ENCODE measurements around the gene MRTFA.

DNA sequence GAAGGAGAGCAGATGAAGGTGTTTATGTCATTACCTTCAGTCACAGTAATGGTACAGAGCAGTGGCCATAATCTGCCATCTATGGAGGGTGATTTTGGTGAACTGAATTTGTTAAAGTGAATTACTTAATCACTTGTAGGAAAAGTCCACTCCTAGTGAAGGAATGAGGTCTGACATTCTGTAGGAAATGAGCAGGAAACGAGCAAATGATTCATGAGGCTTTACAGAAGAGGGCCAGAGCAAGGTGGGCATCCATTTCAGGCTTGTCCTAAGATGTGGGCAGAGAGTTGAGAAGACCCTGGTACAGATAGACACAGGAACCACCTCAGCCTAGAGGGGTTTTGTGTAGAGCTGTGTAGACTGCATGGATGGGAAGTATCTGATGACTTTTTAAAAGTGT lies 272.1 kb downstream of the MRTFA start:
- TF ChIP-seq, protein P1, sequence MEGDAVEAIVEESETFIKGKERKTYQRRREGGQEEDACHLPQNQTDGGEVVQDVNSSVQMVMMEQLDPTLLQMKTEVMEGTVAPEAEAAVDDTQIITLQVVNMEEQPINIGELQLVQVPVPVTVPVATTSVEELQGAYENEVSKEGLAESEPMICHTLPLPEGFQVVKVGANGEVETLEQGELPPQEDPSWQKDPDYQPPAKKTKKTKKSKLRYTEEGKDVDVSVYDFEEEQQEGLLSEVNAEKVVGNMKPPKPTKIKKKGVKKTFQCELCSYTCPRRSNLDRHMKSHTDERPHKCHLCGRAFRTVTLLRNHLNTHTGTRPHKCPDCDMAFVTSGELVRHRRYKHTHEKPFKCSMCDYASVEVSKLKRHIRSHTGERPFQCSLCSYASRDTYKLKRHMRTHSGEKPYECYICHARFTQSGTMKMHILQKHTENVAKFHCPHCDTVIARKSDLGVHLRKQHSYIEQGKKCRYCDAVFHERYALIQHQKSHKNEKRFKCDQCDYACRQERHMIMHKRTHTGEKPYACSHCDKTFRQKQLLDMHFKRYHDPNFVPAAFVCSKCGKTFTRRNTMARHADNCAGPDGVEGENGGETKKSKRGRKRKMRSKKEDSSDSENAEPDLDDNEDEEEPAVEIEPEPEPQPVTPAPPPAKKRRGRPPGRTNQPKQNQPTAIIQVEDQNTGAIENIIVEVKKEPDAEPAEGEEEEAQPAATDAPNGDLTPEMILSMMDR (IDR thresholded peaks at IDR 0.05) = no peak
- TF ChIP-seq POLR2A (IDR thresholded peaks at IDR 0.05) = no peak
